Measurements from ENCODE around the gene MSX2. TPM values are rescaled to one million over a fixed set of nuclear protein-coding genes. Genes with fewer than 3 reads are reported as not detected.

The MSX2 gene
- total RNA-seq, 4 donors from 2014 or later, result 0.95 to 2.1 (median 1.1) TPM

GRCh38 chr5:174732036-174733020 lies 7.9 kb downstream of the MSX2 start:
- Histone ChIP-seq H3K36me3 (peaks cover 0 to 4% of the 10 kb centered on the region in 2 donors), H3K27ac (no peak overlapping the region), H3K27me3 (peaks cover 45 to 57% (median 50%) of the 10 kb centered on the region in 3 donors), H3K4me1 (peaks cover 0 to 3% of the 10 kb centered on the region in 2 donors), H3K4me3 (no peak overlapping the region), H3K9me3 (no peaks in the 10 kb centered on the region)
- ATAC-seq, result no peak
- no peak for DNase-seq
- intact Hi-C loops (cut with DNase I; ENCODE audit: low total_unique reads), result no loop called here
- in situ Hi-C loops (cut with MboI; ENCODE audit: low sequenced_read_pairs in 4 of 4), result loop anchor here in 2 of 4 donors (10.0 kb wide), 2 partner anchors 308 to 318 kb away; no protein-coding TSS in a partner anchor
- TF ChIP-seq, protein P1, sequence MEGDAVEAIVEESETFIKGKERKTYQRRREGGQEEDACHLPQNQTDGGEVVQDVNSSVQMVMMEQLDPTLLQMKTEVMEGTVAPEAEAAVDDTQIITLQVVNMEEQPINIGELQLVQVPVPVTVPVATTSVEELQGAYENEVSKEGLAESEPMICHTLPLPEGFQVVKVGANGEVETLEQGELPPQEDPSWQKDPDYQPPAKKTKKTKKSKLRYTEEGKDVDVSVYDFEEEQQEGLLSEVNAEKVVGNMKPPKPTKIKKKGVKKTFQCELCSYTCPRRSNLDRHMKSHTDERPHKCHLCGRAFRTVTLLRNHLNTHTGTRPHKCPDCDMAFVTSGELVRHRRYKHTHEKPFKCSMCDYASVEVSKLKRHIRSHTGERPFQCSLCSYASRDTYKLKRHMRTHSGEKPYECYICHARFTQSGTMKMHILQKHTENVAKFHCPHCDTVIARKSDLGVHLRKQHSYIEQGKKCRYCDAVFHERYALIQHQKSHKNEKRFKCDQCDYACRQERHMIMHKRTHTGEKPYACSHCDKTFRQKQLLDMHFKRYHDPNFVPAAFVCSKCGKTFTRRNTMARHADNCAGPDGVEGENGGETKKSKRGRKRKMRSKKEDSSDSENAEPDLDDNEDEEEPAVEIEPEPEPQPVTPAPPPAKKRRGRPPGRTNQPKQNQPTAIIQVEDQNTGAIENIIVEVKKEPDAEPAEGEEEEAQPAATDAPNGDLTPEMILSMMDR (IDR thresholded peaks at IDR 0.05 in 4 of 5, conservative IDR thresholded peaks at IDR 0.05 in 1 of 5), result no peak
- TF ChIP-seq POLR2A (IDR thresholded peaks at IDR 0.05), result no peak

DNA sequence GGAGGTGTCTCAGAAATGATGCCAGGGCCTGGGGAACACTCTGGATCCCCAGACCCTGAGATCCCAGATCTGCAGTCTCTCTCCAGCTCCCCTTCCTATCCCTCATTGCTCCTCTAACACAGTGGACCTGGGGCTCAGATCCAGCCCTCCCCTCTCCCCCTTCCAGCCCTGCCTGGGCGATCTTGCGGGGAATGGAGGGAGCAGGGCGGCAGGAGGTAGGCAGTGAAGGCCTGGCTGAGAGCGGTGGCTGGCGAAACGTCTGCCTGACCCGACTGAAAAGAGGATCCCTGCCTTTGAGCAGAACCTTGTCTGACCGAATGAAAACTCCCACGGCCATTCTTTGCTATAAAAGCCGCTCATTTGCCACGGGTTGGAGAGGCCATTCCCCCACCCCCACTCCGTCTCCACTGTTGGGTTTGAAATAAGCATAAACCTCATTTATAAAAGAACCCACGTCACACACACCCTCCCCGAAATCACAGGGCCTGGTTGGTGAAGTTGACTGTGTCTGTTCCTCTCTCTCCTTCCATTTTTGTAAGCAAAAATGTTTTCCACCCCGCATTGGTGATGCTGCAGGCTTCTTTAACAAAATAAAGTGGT lies 8.8 kb downstream of the MSX2 start:
- Histone ChIP-seq H3K9me3 (no peaks in the 10 kb centered on the region), H3K4me1 (peaks cover 0 to 3% of the 10 kb centered on the region in 2 donors), H3K36me3 (peaks cover 0 to 4% of the 10 kb centered on the region in 2 donors), H3K4me3 (no peak overlapping the region), H3K27ac (no peak overlapping the region), H3K27me3 (peaks cover 45 to 60% (median 55%) of the 10 kb centered on the region in 3 donors)
- no peak for ATAC-seq
- intact Hi-C loops (cut with DNase I; ENCODE audit: low total_unique reads), result no loop called here
- in situ Hi-C loops (cut with MboI; ENCODE audit: low sequenced_read_pairs in 4 of 4), result loop anchor here in 2 of 4 donors (10.0 kb wide), 2 partner anchors 308 to 318 kb away; no protein-coding TSS in a partner anchor
- TF ChIP-seq, protein P1 (IDR thresholded peaks at IDR 0.05 in 4 of 5, conservative IDR thresholded peaks at IDR 0.05 in 1 of 5), result no peak
- TF ChIP-seq POLR2A (IDR thresholded peaks at IDR 0.05), result no peak
- DNase-seq, result no peak

DNA sequence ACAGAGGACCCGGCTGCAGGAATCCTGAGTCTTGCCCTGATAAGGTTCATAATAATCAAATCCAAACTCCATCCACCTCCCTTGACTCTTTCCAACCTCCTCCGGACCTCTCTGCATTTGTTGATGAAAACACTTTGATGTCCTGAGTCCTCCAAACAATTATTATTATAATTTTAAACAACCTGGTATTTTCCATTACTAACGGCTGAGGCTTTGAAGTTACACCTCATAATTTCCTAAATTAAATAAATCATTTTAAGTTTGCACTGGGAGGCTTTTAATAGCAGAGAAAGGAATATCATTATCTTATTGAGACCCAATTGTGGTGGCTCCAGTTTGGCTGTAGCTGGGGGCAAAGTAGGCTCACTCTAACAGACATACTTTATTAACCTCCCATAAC lies 9.5 kb downstream of the MSX2 start:
- no peak for TF ChIP-seq POLR2A (IDR thresholded peaks at IDR 0.05)
- TF ChIP-seq, protein P1 (IDR thresholded peaks at IDR 0.05 in 4 of 5, conservative IDR thresholded peaks at IDR 0.05 in 1 of 5), result no peak
- Histone ChIP-seq H3K36me3 (peaks cover 0 to 4% of the 10 kb centered on the region in 2 donors), H3K27ac (no peak overlapping the region), H3K9me3 (no peaks in the 10 kb centered on the region), H3K4me3 (no peak overlapping the region), H3K4me1 (peaks cover 0 to 3% of the 10 kb centered on the region in 2 donors), H3K27me3 (peaks cover 47 to 60% (median 57%) of the 10 kb centered on the region in 3 donors)
- ATAC-seq, result no peak
- no peak for DNase-seq
- in situ Hi-C loops (cut with MboI; ENCODE audit: low sequenced_read_pairs in 4 of 4), result loop anchor here in 2 of 4 donors (10.0 kb wide), 2 partner anchors 309 to 319 kb away; no protein-coding TSS in a partner anchor
- intact Hi-C loops (cut with DNase I; ENCODE audit: low total_unique reads), result no loop called here

DNA sequence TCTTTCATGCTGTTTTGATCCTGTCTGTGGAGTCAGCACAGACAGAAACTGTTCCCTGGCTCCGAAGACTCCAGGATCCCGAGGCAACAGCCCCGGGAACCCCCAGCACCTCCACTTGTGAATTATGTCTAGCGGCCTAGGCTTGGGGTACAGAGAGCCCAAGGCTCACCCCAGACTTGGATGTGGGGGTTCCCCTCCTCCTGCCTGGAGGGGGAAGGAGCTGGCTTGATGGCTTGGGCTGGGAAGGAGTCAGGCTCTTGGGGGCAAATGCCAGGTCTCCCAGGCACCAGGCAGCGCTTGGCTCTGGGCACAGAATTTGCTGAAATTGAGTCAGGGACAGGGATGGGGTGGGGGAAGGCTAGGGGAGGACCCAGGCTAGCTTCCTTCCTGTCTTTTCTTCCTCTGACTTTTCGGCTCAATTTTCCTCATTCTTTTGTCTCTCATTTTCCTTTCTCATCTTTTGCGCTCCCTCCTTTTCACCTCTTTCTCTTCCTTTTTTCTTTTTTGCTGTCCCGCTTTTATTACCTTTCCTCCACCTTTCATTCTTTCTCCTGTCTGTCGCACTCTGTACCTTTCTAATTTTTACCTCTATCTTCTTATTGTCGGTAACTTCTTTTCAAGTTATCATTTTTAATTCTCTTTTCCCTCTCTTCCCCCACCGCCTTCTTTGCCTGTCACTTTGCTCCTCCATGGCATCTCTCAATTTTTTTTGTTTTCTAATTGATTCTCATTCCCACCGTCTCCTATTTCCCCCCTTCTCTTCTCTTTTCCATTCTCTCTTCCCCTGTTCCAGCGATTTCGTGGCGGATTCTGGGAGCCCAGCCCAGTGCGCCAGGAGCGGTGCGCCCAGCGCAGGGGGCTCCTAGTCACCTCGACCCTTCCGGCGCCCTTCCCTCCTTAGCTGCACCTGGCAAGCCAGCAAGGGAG lies 10.5 kb downstream of the MSX2 start:
- Histone ChIP-seq H3K27me3 (peaks cover 47 to 60% (median 57%) of the 10 kb centered on the region in 3 donors), H3K9me3 (no peaks in the 10 kb centered on the region), H3K27ac (no peak overlapping the region), H3K4me3 (peak overlapping the region in 1 of 4 donors; percentile 5), H3K36me3 (no peaks in the 10 kb centered on the region), H3K4me1 (peaks cover 0 to 3% of the 10 kb centered on the region in 2 donors)
- intact Hi-C loops (cut with DNase I; ENCODE audit: low total_unique reads), result no loop called here
- ATAC-seq (no peak), DNase-seq (no peak)
- TF ChIP-seq, protein P1 (IDR thresholded peaks at IDR 0.05 in 4 of 5, conservative IDR thresholded peaks at IDR 0.05 in 1 of 5), result no peak
- no peak for TF ChIP-seq POLR2A (IDR thresholded peaks at IDR 0.05)
- in situ Hi-C loops (cut with MboI; ENCODE audit: low sequenced_read_pairs in 4 of 4), result loop anchor here in 2 of 4 donors (10.0 kb wide), 2 partner anchors 310 to 320 kb away; no protein-coding TSS in a partner anchor
